K562 (cell line): Measurements from ENCODE around the gene DHX35. TPM values are rescaled to one million over a fixed set of nuclear protein-coding genes. Genes with fewer than 3 reads are reported as not detected.

Experiments
- DEAF1 ChIP-seq: fragments of 450-650 bp; formaldehyde crosslinking; IDR thresholded peaks from 2 replicates; pipeline ENCODE4 v1.4.0; 2020; ENCODE audit warnings: mild to moderate bottlenecking, moderate library complexity
- ETV5 ChIP-seq: sonication (generic); formaldehyde crosslinking; IDR thresholded peaks from 2 replicates; pipeline ENCODE4 v1.4.0; 2020; ENCODE audit warnings: low read depth, mild to moderate bottlenecking, missing genetic modification reagents
- HCFC1 ChIP-seq: IDR thresholded peaks from 2 replicates; pipeline ENCODE4 v1.6.1; 2012; ENCODE audit warnings: low read depth, low read length, improper control_type of control experiment
- JUNB ChIP-seq: fragments of 450-650 bp; formaldehyde crosslinking; conservative IDR thresholded peaks from 2 replicates; pipeline ENCODE4 v1.4.0; 2020; ENCODE audit warnings: mild to moderate bottlenecking
- KHSRP ChIP-seq: fragments of 450-650 bp; IDR thresholded peaks from 2 replicates; pipeline ENCODE4 v1.6.1; 2017
- KLF10 ChIP-seq: fragments of 250-450 bp; sonication (Bioruptor Pico); IDR thresholded peaks from 2 replicates; pipeline ENCODE4 v1.6.1; 2021; ENCODE audit warnings: matching md5 sums
- NEUROD1 ChIP-seq: fragments of 150-350 bp; IDR thresholded peaks from 2 replicates; pipeline ENCODE4 v1.6.1; 2014; ENCODE audit warnings: borderline replicate concordance, low read length, low read depth; ENCODE audit not compliant: partially characterized antibody
- RBM14 ChIP-seq: fragments of 200-400 bp; formaldehyde crosslinking; IDR thresholded peaks from 2 replicates; pipeline ENCODE4 v1.6.1; 2018; ENCODE audit warnings: low read depth, mild to moderate bottlenecking, low read length, moderate library complexity, borderline replicate concordance; ENCODE audit not compliant: insufficient read depth
- SFPQ ChIP-seq: fragments of 200-400 bp; formaldehyde crosslinking; IDR thresholded peaks from 2 replicates; pipeline ENCODE4 v1.6.1; 2017; ENCODE audit warnings: mild to moderate bottlenecking, low read depth, low read length, moderate library complexity
- SMAD1 ChIP-seq: fragments of 150-350 bp; IDR thresholded peaks from 2 replicates; pipeline ENCODE4 v1.6.1; 2014; ENCODE audit warnings: low read length, low read depth; ENCODE audit not compliant: partially characterized antibody
- SRF ChIP-seq, 2 experiments: fragments of 250-450, 450-650 bp in 1 of 2; sonication (Bioruptor Pico) in 1 of 2; sonication (generic) in 1 of 2; formaldehyde crosslinking; IDR thresholded peaks; 2 replicates each; pipeline versions ENCODE4 v1.5.0 to v1.5.1; 2020 to 2022; ENCODE audit warnings: mild to moderate bottlenecking in 1 of 2, missing genetic modification reagents in 1 of 2
- TCF7 ChIP-seq: sonication (generic); IDR thresholded peaks from 2 replicates; pipeline ENCODE4 v1.6.1; 2016; ENCODE audit warnings: antibody characterized with exemption, borderline replicate concordance
- ZNF764 ChIP-seq: fragments of 250-450 bp; sonication (Bioruptor Pico); IDR thresholded peaks from 2 replicates; pipeline ENCODE4 v1.4.0; 2020; ENCODE audit warnings: low read depth, mild to moderate bottlenecking, moderate library complexity
- polyA plus RNA-seq, 8 experiments: library from polyadenylated mRNA; depleted of rRNA in 4 of 8; stranded (reverse) in 5 of 8; unstranded in 3 of 8; fragments of >200 nt; fragmentation: Nextera tagmentation in 2 of 8; fragmentation: Illumina TruSeq in 1 of 8; extraction: Ambion mirVana in 2 of 8; extraction: Trizol in 1 of 8; gene quantifications; 2 replicates each; pipeline versions ENCODE4 v1.2.1 to v1.2.3, GENCODE V29; 2011 to 2014; ENCODE audit warnings: inconsistent platforms in 1 of 8, missing spikeins in 1 of 8
- total RNA-seq, 7 experiments: library from RNA; depleted of rRNA in 6 of 7; stranded (reverse); fragments of >200 nt in 6 of 7; fragmentation: Illumina TruSeq in 2 of 7; extraction: Trizol in 2 of 7; gene quantifications; 2 replicates each; pipeline versions ENCODE4 v1.2.1 to v1.2.3, GENCODE V29; 2011 to 2021; ENCODE audit warnings: low replicate concordance in 1 of 7
- TF ChIP-seq, protein P1 (sequence below): sonication (generic); formaldehyde crosslinking; IDR thresholded peaks from 2 replicates; pipeline ENCODE4 v1.8.1; 2023; ENCODE audit warnings: mild to moderate bottlenecking, missing genetic modification reagents
- TF ChIP-seq, protein P2 (sequence below): sonication (generic); formaldehyde crosslinking; IDR thresholded peaks from 2 replicates; pipeline ENCODE4 v1.8.1; 2023; ENCODE audit warnings: mild to moderate bottlenecking, missing genetic modification reagents

DHX35 gene
- total and polyA plus RNA-seq, 9 of the 15 experiments (the other 6 are each of a cell fraction or from before 2014, with no cell fraction given), result 6.5 to 25.6 (median 16.9) TPM

- no peak for TF ChIP-seq JUNB (CRISPR knock-in tag)
- peak; percentile 81 for TF ChIP-seq DEAF1
- 0 out of 2 replicates have a peak, but pooled peaks have one; percentile 1 for TF ChIP-seq HCFC1
- no peak; a peak in 2 of 4 replicates for TF ChIP-seq SRF (CRISPR knock-in tag; IDR thresholded peaks at IDR 0.05)
- TF ChIP-seq ETV5 (CRISPR knock-in tag), result peak; percentile 23; the same call in 1 of the 2 replicates
- TF ChIP-seq SFPQ, result no peak
- 0 out of 2 replicates have a peak, but pooled peaks have one; percentile 73 for TF ChIP-seq RBM14
- TF ChIP-seq ZNF764 (CRISPR knock-in tag), result 0 out of 2 replicates have a peak, but pooled peaks have one; percentile 50
- no peak for TF ChIP-seq TCF7
- TF ChIP-seq KLF10, result no peak
- TF ChIP-seq, protein P1, sequence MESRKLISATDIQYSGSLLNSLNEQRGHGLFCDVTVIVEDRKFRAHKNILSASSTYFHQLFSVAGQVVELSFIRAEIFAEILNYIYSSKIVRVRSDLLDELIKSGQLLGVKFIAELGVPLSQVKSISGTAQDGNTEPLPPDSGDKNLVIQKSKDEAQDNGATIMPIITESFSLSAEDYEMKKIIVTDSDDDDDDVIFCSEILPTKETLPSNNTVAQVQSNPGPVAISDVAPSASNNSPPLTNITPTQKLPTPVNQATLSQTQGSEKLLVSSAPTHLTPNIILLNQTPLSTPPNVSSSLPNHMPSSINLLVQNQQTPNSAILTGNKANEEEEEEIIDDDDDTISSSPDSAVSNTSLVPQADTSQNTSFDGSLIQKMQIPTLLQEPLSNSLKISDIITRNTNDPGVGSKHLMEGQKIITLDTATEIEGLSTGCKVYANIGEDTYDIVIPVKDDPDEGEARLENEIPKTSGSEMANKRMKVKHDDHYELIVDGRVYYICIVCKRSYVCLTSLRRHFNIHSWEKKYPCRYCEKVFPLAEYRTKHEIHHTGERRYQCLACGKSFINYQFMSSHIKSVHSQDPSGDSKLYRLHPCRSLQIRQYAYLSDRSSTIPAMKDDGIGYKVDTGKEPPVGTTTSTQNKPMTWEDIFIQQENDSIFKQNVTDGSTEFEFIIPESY (CRISPR knock-in tag), result peak; percentile 58
- TF ChIP-seq KHSRP, result no peak
- TF ChIP-seq, protein P2, sequence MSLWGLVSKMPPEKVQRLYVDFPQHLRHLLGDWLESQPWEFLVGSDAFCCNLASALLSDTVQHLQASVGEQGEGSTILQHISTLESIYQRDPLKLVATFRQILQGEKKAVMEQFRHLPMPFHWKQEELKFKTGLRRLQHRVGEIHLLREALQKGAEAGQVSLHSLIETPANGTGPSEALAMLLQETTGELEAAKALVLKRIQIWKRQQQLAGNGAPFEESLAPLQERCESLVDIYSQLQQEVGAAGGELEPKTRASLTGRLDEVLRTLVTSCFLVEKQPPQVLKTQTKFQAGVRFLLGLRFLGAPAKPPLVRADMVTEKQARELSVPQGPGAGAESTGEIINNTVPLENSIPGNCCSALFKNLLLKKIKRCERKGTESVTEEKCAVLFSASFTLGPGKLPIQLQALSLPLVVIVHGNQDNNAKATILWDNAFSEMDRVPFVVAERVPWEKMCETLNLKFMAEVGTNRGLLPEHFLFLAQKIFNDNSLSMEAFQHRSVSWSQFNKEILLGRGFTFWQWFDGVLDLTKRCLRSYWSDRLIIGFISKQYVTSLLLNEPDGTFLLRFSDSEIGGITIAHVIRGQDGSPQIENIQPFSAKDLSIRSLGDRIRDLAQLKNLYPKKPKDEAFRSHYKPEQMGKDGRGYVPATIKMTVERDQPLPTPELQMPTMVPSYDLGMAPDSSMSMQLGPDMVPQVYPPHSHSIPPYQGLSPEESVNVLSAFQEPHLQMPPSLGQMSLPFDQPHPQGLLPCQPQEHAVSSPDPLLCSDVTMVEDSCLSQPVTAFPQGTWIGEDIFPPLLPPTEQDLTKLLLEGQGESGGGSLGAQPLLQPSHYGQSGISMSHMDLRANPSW (CRISPR knock-in tag), result peak; percentile 31; the same call in 1 of the 2 replicates
- peak; percentile 70 for TF ChIP-seq SMAD1
- peak; percentile 92 for TF ChIP-seq NEUROD1
Observed at GRCh38 chr20:38926142-38926933, 35.8 kb upstream of the DHX35 start, which contains the start of gene FAM83D (continued).
